Natural killer cell treated with Interleukin-12 subunit alpha and Interleukin-12 subunit beta and Interleukin-15 and Interleukin-18, amount 100 ng/mL, for 72 hours (primary cell): ENCODE data around the gene ZNF444. TPM values are rescaled to one million over a fixed set of nuclear protein-coding genes. Genes with fewer than 3 reads are reported as not detected.
"Not testable (repeated sequence)": the region's sequence is repeated elsewhere in the genome, so short reads cannot be mapped to it uniquely, and the experiment has no call there.

ENCODE experiments used
- ATAC-seq, 2 donors: fragments of 150-1000 bp; cut with Tn5 transposase in 1 of 2; sonication (Bioruptor Pico), chemical (Tn5 transposase) in 1 of 2; 2 replicates each; pipeline ENCODE4 v1.10.0; 2021
- DNase-seq: peaks from one replicate; pipeline ENCODE4 v3.0.0; 2022; ENCODE audit warnings: low spot score
- H3K27ac Mint-ChIP-seq, 2 donors: 1 replicate in 1 of 2; 2 replicates in 1 of 2; pipeline ENCODE4 v1.8.0; 2022; ENCODE audit warnings: mixed read lengths in 2 of 2, mild to moderate bottlenecking in 1 of 2, moderate library complexity in 1 of 2
- H3K27me3 Mint-ChIP-seq, 2 donors: 1 replicate in 1 of 2; 2 replicates in 1 of 2; pipeline ENCODE4 v1.8.0; 2022; ENCODE audit warnings: mixed read lengths in 2 of 2
- H3K36me3 Mint-ChIP-seq: one replicate; pipeline ENCODE4 v1.8.0; 2022; ENCODE audit warnings: mixed read lengths
- H3K4me1 Mint-ChIP-seq, 2 donors: 1 replicate in 1 of 2; 2 replicates in 1 of 2; pipeline ENCODE4 v1.8.0; 2022; ENCODE audit warnings: low read depth in 2 of 2, mixed read lengths in 2 of 2, mild to moderate bottlenecking in 1 of 2
- H3K4me3 Mint-ChIP-seq: one replicate; pipeline ENCODE4 v1.8.0; 2022; ENCODE audit warnings: mixed read lengths
- H3K9me3 Mint-ChIP-seq: 2 replicates; pipeline ENCODE4 v1.8.0; 2022; ENCODE audit warnings: mixed read lengths
- total RNA-seq, 2 donors: library from RNA; stranded (reverse); gene quantifications; one replicate each; pipeline ENCODE4 v1.2.3, GENCODE V29; 2022

Gene ZNF444
- total RNA-seq, 2 donors from 2014 or later: 23.2 to 50.6 TPM

DNA sequence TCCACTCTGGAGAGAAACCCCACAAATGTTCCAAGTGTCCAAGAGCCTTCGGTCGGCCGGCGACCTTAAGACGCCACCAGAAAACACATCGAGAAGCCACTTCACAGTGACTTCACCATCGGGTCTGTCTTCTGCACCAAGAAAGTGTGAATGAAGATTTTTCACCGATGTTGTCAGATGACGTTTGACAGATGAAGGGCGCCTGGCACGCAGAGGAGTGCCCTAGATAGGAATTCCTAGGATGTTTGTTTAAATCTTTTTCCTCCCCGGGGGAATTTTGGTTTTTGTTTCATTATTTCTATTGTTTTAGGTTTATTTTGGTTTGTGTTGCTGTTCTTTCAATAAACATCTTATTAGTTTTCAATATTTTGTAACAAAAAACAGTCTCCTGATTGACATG is 68.0 kb downstream of the ZNF444 start:
- Mint-ChIP-seq H3K36me3 (no peaks in the 10 kb centered on the region), H3K4me1 (no peaks in the 10 kb centered on the region), H3K4me3 (no peak overlapping the region), H3K27me3 (peaks cover 7 to 14% of the 10 kb centered on the region in 2 donors), H3K27ac (no peak overlapping the region), H3K9me3 (no peaks in the 10 kb centered on the region)
- ATAC-seq (no peak), DNase-seq (no peak)

DNA sequence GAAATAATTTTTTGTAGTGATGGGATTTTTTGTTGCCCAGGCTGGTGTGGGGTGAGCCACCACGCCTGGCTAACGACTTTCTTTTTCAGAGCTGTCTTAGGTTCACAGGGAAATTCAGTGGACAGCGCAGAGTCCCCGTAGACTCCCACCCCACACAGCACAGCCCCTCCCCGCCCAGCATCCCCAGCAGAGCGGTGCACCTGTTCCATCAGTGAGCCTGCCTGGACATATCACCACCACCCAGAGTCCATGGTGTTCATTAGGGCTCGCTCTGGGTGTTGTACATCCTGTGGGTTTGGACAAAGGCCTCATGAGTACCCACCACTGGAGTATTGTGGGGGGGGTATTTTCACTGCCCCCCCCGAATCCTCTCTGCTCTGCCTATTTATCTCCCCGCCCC is 68.9 kb downstream of the ZNF444 start:
- DNase-seq: not testable (repeated sequence)

More for the DNA sequence above, 68.9 kb downstream of the ZNF444 start:
- not testable (repeated sequence) for H3K9me3 Mint-ChIP-seq, H3K4me3 Mint-ChIP-seq, H3K4me1 Mint-ChIP-seq, H3K36me3 Mint-ChIP-seq, H3K27ac Mint-ChIP-seq
- peaks cover 13 to 20% of the 10 kb centered on the region in 2 donors for H3K27me3 Mint-ChIP-seq
- peak in 1 of 2 donors; percentile 48 for ATAC-seq

Other genes starting within 250 kb of the ZNF444 start
- gene NLRP13, start 209.0 kb upstream of the ZNF444 start, total RNA-seq: not detected
- not detected for gene NLRP8, start 193.5 kb upstream of the ZNF444 start, total RNA-seq
- not detected for gene NLRP5, start 154.5 kb upstream of the ZNF444 start, total RNA-seq
- gene ZNF787, start 20.0 kb upstream of the ZNF444 start, total RNA-seq: 10 to 100 TPM; 39.2 to 60.6 TPM
- gene GALP, start 34.7 kb downstream of the ZNF444 start, total RNA-seq: not detected
- gene ZSCAN5B, start 56.5 kb downstream of the ZNF444 start, total RNA-seq: not detected
- not detected for gene ZSCAN5C, start 61.0 kb downstream of the ZNF444 start, total RNA-seq
- gene EDDM13, start 131.5 kb downstream of the ZNF444 start, total RNA-seq: 1 to 10 TPM; 1.8 to 4.2 TPM
- 10 to 100 TPM in 1 of 2 donors, 1 to 10 TPM in 1; 9.9 to 16.8 TPM for gene ZSCAN5A, start 173.6 kb downstream of the ZNF444 start, total RNA-seq